HG03457 (cell line): ENCODE measurements around the gene ATP2A1.
"Not testable (repeated sequence)": the region's sequence is repeated elsewhere in the genome, so short reads cannot be mapped to it uniquely, and the experiment has no call there.

Experiments used
- ATAC-seq: cut with Tn5 transposase; IDR thresholded peaks from one replicate; pipeline ENCODE4 v1.9.1; 2021; ENCODE audit warnings: moderate number of reproducible peaks; ENCODE audit not compliant: unreplicated experiment

The ATP2A1 gene

GRCh38 chr16:28880589-28880915 is 2.3 kb downstream of the ATP2A1 start:
- ATAC-seq = no peak

DNA sequence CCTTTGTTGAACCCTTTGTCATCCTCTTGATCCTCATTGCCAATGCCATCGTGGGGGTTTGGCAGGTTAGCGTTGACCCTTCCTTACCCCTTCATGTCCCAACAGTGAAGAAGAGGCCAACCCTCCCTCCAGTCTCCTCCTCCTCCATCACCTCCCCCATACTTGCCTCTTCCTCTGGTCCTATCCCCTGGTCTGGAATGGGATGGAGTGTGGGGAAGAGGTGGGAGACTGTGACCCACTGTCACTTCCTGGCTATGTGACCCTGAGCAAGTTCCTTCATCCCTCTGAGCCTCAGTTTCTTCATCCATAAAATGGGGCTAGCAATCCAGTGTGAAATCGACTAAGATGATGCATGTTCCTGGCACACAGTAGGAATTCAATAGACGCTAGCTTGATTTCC is 2.7 kb downstream of the ATP2A1 start:
- no peak for ATAC-seq

DNA sequence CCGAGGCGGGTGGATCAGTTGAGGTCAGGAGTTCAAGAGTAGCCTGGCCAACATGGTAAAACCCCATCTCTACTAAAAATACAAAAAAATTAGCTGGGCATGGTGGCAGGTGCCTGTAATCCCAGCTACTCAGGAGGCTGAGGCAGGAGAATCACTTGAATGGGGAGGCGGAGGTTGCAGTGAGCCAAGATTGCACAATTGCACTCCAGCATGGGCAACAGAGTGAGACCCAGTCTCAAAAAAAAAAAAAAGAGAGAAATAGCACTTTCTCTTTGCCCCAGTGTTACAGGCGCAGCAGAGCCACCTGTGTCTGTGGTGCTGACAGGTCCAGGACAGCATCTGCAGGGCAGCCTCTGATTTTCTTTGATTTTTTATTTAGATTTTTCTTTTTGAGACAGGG is 3.3 kb downstream of the ATP2A1 start:
- not testable (repeated sequence) for ATAC-seq

- ATAC-seq = no peak
Observed at GRCh38 chr16:28882551-28883160, 4.4 kb downstream of the ATP2A1 start.

DNA sequence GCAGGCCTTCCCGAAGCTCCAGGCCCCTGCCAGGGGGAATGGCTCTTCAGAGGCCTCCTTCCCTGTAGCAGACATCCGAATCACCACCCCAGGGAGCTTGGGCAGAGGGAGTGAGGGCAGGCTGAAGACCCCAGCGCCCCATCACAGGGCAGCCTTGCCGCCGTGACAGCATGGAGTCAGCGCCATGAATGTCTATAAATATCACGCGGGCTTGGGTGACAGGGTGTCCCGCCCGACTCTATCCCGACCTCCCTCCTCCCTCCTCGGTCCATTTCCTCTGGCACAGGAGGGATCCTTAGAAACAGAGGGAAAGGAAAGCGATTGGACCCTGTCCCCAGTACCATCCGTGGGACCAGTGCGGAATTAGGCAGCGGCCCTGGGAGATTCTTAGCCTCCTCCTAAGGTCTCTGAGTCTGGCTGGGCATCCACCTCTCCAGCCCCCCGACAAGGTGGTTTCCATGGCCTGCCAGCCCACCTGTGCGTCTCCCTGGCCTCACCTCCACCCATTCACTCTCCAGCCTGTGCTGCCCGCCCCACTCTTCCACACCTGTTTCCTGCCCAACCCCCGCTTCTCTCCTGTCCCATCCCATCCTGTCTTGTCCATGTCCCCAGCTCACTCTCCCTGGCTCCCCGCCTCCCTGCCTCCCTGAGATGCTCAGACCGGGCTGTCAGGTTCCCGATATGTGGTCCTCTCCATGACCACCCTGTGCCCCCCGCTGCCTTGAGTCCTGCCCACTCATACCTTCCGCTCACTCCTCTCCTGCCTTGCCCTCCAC is 5.1 kb downstream of the ATP2A1 start:
- ATAC-seq = no peak

GRCh38 chr16:28884045-28884444 is 5.8 kb downstream of the ATP2A1 start:
- no peak for ATAC-seq

DNA sequence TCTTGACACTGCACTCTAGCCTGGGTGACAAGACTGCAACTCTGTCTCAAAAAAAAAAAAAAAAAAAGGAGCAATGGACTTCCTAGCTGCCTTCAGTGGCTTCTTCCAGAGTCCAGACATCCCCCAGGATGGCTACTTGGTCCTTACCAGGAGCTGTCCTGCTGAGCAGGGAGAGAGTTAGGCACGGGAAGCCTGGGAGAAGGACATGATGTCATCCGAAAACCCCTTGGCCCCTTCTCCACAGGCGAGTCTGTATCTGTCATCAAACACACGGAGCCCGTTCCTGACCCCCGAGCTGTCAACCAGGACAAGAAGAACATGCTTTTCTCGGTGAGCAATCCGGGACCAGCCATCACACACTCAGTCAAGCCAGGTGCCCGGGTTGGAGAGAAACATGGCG is 8.7 kb downstream of the ATP2A1 start:
- ATAC-seq = no peak

GRCh38 chr16:28890355-28890754 is 12.1 kb downstream of the ATP2A1 start:
- ATAC-seq = not testable (repeated sequence)

DNA sequence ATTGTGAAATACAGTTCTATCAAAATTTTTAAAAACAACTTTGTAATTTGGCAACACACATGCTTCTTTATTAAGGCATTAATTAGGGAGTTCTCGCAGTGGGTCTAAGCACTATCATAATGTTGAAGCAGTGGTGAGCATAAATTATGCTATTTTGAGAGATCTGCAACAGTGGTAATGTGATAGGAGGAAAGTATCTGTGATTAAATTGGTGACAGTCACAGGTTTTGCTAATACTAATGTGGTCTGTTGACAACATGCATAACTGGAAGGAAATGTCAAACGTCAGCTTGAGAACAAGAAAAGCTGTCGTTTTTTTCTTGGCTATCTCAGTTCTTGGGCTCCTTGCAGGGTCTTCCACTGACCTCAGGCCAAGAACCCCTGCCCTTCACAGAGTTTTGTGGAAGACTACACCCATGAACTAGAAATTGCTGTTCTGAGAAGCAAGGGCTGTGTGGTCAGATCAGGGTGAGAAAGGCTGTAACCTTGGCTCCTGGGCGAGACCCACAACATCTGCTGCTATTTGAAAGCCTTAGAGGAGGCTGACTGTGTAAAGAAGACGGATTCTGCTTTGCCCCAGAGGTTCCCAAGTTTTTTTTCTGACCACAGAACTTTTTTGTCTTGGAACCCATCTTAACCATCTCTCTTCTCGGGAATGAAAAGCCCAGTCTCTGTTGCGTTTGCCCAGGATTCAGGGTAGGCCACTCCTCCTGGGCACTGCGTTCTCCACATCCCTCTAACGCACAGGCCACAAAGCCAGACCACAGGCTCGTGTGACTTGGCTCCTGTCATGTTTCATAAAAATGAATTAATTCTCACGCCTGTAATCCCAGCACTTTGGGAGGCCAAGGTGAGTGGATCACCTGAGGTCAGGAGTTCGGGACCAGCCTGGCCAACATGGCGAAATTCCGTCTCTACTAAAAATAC is 13.9 kb downstream of the ATP2A1 start:
- ATAC-seq = no peak

- ATAC-seq = no peak
Observed at GRCh38 chr16:28893291-28893690, 15.0 kb downstream of the ATP2A1 start.

- no peak for ATAC-seq
Observed at GRCh38 chr16:28895609-28896008, 17.3 kb downstream of the ATP2A1 start.

GRCh38 chr16:28897826-28898225 is 19.5 kb downstream of the ATP2A1 start:
- no peak for ATAC-seq

DNA sequence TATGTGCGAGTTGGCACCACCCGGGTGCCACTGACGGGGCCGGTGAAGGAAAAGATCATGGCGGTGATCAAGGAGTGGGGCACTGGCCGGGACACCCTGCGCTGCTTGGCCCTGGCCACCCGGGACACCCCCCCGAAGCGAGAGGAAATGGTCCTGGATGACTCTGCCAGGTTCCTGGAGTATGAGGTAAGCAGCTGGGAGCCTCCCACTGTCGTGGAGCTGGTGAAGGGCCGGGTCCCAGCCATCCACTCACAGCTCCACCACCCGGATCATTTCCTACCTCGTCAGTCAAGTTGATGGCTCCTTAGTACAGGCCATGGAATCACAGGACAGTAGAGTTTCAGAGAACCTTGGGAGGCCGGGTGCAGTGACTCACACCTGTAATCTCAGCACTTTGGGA is 20.0 kb downstream of the ATP2A1 start:
- ATAC-seq = no peak

DNA sequence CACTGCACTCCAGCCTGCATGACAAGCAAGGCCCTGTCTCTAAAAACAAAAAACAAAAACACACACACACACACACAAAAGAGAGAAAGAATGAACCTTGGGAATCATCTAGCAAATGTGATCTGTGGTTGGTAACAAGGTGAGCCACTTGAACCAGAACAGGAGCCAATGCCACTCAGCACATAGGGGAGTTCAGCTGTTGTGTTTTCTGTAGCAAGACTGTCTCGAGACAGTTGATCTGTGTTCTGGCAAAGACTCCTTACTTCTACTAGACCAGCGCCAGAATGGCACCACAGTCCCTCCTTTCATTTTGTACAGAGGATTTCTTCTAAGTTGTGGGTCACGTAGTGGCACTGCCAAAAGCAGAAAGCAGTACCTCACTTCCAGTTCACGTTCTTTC is 20.7 kb downstream of the ATP2A1 start:
- ATAC-seq = no peak

DNA sequence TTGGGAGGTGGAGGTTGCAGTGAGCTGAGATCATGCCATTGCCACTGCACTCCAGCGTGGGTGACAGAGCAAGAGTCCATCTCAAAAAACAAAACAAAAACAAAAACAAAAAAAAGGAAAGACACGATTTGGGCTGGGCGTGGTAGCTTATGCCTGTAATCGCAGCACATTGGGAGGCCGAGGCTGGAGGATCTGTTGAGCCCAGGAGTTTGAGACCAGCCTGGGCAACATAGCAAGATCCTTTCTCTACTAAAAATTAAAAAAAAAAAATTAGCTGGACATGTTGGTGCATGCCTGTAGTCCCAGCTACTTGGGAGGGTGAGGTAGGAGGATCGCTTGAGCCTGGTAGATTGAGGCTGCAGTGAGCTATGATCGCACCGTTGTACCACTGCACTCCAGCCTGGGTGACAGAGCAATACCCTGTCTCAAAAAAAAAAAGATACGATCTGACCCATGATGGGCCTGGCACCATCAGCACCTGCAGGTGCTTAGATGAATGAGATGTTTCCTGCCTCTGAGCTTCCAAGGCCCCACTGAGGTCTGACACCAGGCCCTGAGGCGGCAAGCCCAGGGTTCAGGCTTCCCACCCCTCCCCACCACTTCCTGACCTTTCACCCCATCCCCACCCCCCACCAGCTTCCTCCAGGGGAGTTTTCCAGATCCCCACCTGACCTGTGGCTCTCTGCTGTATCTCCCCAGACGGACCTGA is 21.7 kb downstream of the ATP2A1 start:
- no peak for ATAC-seq

- ATAC-seq = no peak
Observed at GRCh38 chr16:28900601-28901000, 22.3 kb downstream of the ATP2A1 start.

DNA sequence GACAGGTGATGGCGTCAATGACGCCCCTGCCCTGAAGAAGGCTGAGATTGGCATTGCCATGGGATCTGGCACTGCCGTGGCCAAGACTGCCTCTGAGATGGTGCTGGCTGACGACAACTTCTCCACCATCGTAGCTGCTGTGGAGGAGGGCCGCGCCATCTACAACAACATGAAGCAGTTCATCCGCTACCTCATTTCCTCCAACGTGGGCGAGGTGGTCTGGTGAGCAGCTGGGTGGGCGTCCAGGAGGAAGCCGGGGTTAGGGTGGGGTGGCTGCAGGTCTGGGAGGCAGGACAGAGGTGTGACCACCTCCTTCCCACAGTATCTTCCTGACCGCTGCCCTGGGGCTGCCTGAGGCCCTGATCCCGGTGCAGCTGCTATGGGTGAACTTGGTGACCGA is 23.6 kb downstream of the ATP2A1 start:
- no peak for ATAC-seq

- ATAC-seq = no peak
Observed at GRCh38 chr16:28902909-28903308, 24.6 kb downstream of the ATP2A1 start.

- no peak for ATAC-seq
Observed at GRCh38 chr16:28903344-28904042, 25.2 kb downstream of the ATP2A1 start.

GRCh38 chr16:28904363-28904762 is 26.1 kb downstream of the ATP2A1 start:
- ATAC-seq = no peak

- ATAC-seq = no peak
Observed at GRCh38 chr16:28904828-28905227, 26.5 kb downstream of the ATP2A1 start.
